ENCODE results near the gene TBC1D8. TPM values are rescaled to one million over a fixed set of nuclear protein-coding genes. Genes with fewer than 3 reads are reported as not detected.

TBC1D8 gene
- total RNA-seq, 1 experiment from 2014 or later = 5.1 TPM

DNA sequence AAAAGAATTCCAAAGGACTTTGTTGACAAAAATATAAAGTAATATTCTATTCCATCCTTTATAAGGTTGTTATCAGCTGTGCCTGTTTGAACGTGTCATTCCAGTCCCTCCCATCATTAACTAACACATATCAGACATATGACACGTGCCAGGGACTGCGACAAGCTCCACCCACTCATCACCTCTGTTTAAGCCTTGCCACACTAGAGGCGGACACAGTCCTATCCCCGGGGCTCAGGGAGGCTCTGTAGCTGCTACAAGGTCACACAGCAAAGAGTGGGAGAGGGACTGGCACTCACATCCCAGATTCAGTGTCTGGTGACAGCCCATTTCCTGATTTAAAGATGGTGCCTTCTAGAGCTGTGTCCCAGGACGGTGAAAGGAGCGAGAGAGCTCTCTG, 30.0 kb downstream of the TBC1D8 start:
- H3K27ac ChIP-seq (ENCODE audit: low read depth, low read length, poor library complexity, severe bottlenecking) = no peak overlapping the region
- DNase-seq (ENCODE audit: low spot score) = no peak
- H3K27me3 ChIP-seq (replicated peaks; ENCODE audit: insufficient read depth, low read depth, low read length, poor library complexity) = no peaks in the 10 kb centered on the region
- H3K4me3 ChIP-seq (ENCODE audit: low read depth, low read length, poor library complexity, severe bottlenecking) = no peak overlapping the region
- no peaks in the 10 kb centered on the region for H3K4me1 ChIP-seq (ENCODE audit: insufficient read depth, low read length, poor library complexity, severe bottlenecking)
- no peaks in the 10 kb centered on the region for H3K36me3 ChIP-seq (ENCODE audit: insufficient read depth, low read length, poor library complexity, severe bottlenecking)
- ChIA-PET CTCF (no interaction called here), POLR2A (ENCODE audit: low non-redundant PET) (no interaction called here)
- BruUV-seq (replicated peaks) = no TSS peak
- H3K9me3 ChIP-seq (ENCODE audit: low read depth, low read length, poor library complexity, severe bottlenecking) = no peaks in the 10 kb centered on the region
- TF ChIP-seq, protein P1, sequence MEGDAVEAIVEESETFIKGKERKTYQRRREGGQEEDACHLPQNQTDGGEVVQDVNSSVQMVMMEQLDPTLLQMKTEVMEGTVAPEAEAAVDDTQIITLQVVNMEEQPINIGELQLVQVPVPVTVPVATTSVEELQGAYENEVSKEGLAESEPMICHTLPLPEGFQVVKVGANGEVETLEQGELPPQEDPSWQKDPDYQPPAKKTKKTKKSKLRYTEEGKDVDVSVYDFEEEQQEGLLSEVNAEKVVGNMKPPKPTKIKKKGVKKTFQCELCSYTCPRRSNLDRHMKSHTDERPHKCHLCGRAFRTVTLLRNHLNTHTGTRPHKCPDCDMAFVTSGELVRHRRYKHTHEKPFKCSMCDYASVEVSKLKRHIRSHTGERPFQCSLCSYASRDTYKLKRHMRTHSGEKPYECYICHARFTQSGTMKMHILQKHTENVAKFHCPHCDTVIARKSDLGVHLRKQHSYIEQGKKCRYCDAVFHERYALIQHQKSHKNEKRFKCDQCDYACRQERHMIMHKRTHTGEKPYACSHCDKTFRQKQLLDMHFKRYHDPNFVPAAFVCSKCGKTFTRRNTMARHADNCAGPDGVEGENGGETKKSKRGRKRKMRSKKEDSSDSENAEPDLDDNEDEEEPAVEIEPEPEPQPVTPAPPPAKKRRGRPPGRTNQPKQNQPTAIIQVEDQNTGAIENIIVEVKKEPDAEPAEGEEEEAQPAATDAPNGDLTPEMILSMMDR (conservative IDR thresholded peaks at IDR 0.05; ENCODE audit: low read depth, low read length) = no peak
- no peak for TF ChIP-seq EZH2 (IDR thresholded peaks at IDR 0.05; ENCODE audit: borderline replicate concordance, low read depth, low read length, poor library complexity, severe bottlenecking)
- intact Hi-C loops (cut with micrococcal nuclease; ENCODE audit: unreplicated experiment) = no loop called here

DNA sequence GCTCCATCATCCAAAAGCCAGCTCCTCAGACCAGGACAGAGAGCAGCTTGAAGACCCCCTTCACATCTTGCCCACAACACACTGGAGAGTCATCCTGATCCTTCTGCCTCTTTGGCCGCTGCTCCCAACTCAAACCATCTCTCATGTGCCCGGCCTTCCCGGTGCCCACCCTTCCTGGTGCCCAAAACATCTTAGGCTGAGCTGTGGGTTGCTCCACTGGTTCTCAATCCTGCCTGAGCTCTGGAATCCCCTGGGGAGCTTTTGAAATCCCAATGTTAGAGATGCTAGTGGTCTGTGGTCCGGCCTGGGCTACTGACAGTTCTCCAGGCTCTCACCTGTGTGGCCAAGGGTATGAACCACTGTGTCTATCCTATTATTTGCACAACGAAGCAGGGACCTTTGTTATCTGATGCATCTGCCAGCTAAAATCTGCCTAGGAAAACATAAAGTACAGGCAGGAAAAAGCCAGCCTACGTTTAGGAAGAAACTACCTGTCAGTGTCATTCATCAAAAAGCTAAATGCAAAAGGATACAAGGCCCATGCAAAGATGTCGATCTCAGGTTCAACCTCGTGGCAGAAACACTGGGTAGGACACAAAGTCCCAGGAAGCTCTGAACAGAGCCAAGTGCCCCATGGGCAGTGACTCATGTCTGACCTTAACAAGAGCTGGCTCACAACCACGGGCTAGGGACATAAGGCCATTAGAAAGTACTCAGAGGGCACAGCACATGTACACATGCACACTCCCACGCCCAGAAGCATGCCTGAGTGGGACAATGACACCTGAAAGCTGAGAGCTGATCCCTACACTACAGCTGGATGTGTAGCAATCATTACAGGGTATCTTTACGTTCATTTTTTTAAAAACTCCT, 30.8 kb downstream of the TBC1D8 start:
- Histone ChIP-seq H3K27ac (ENCODE audit: low read depth, low read length, poor library complexity, severe bottlenecking) (no peak overlapping the region), H3K4me1 (ENCODE audit: insufficient read depth, low read length, poor library complexity, severe bottlenecking) (no peaks in the 10 kb centered on the region), H3K36me3 (ENCODE audit: insufficient read depth, low read length, poor library complexity, severe bottlenecking) (no peaks in the 10 kb centered on the region), H3K9me3 (ENCODE audit: low read depth, low read length, poor library complexity, severe bottlenecking) (no peaks in the 10 kb centered on the region), H3K27me3 (replicated peaks; ENCODE audit: insufficient read depth, low read depth, low read length, poor library complexity) (no peaks in the 10 kb centered on the region), H3K4me3 (ENCODE audit: low read depth, low read length, poor library complexity, severe bottlenecking) (no peak overlapping the region)
- BruUV-seq (replicated peaks) = no TSS peak
- CTCF ChIA-PET = no interaction called here
- DNase-seq (ENCODE audit: low spot score) = no peak
- POLR2A ChIA-PET (ENCODE audit: low non-redundant PET) = no interaction called here
- no peak for TF ChIP-seq EZH2 (IDR thresholded peaks at IDR 0.05; ENCODE audit: borderline replicate concordance, low read depth, low read length, poor library complexity, severe bottlenecking)
- TF ChIP-seq, protein P1 (conservative IDR thresholded peaks at IDR 0.05; ENCODE audit: low read depth, low read length) = no peak
- intact Hi-C loops (cut with micrococcal nuclease; ENCODE audit: unreplicated experiment) = no loop called here

DNA sequence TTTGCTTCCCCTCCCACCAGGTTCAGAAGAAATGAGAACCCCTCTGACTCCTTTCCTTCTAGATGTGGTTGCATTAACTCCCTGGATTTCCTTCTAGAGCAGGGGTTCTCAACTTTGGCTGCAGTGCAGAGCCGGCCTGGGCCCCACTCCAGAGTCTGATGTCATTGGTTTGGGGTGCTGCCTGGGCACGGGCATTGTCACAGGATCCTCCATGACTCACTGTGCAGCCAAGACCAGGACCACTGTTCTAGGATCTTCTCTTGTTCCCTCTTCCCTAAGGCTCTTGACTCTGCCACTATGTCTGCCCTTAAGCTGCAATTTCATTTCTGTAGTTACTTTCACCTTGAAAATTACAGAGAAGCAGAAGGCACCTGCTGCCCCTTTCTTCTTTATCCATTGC, 31.8 kb downstream of the TBC1D8 start:
- Histone ChIP-seq H3K27me3 (replicated peaks; ENCODE audit: insufficient read depth, low read depth, low read length, poor library complexity) (no peaks in the 10 kb centered on the region), H3K4me3 (ENCODE audit: low read depth, low read length, poor library complexity, severe bottlenecking) (no peak overlapping the region), H3K4me1 (ENCODE audit: insufficient read depth, low read length, poor library complexity, severe bottlenecking) (peaks cover 7% of the 10 kb centered on the region), H3K27ac (ENCODE audit: low read depth, low read length, poor library complexity, severe bottlenecking) (no peak overlapping the region), H3K9me3 (ENCODE audit: low read depth, low read length, poor library complexity, severe bottlenecking) (no peaks in the 10 kb centered on the region), H3K36me3 (ENCODE audit: insufficient read depth, low read length, poor library complexity, severe bottlenecking) (no peaks in the 10 kb centered on the region)
- BruUV-seq (replicated peaks) = no TSS peak
- ChIA-PET POLR2A (ENCODE audit: low non-redundant PET) (no interaction called here), CTCF (no interaction called here)
- DNase-seq (ENCODE audit: low spot score) = no peak
- no peak for TF ChIP-seq EZH2 (IDR thresholded peaks at IDR 0.05; ENCODE audit: borderline replicate concordance, low read depth, low read length, poor library complexity, severe bottlenecking)
- TF ChIP-seq, protein P1 (conservative IDR thresholded peaks at IDR 0.05; ENCODE audit: low read depth, low read length) = no peak
- intact Hi-C loops (cut with micrococcal nuclease; ENCODE audit: unreplicated experiment) = no loop called here

Data from A673 (cell line).